HG02885 (cell line): ENCODE measurements around the gene TRRAP.
A peak's percentile ranks its signal among the peaks of the same experiment; 100 is the strongest.

Experiments
- ATAC-seq: cut with Tn5 transposase; IDR thresholded peaks from one replicate; pipeline ENCODE4 v1.9.1; 2021; ENCODE audit warnings: mild to moderate bottlenecking; ENCODE audit not compliant: unreplicated experiment, poor library complexity

The TRRAP gene

GRCh38 chr7:98887038-98887437, 8.7 kb downstream of the TRRAP start:
- ATAC-seq: no peak

- ATAC-seq: no peak
These were observed 14.3 kb downstream of the TRRAP start for GRCh38 chr7:98892609-98893008.

GRCh38 chr7:98899816-98900215, 21.5 kb downstream of the TRRAP start:
- no peak for ATAC-seq

DNA sequence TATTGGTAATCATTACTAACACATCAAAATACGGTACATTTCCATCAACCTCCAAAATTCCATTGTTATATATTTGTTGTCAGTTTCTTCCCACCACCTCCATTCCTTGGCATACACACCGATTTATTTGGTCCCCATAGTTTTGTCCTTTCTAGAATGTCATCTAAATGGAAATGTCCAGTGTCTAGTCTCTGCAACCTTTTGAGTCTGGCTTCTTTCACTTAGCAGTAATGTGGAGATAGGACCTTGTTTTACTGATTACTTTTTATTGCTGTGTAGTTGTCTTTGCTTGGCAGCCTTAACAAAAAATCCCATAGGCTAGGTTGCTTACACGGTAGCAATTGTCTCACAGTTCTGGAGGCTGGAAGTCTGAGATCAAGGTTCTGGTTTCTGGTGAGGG, 22.5 kb downstream of the TRRAP start:
- ATAC-seq: no peak

- ATAC-seq: no peak
These were observed 24.2 kb downstream of the TRRAP start for GRCh38 chr7:98902523-98902922.

- no peak for ATAC-seq
These were observed 24.9 kb downstream of the TRRAP start for GRCh38 chr7:98903246-98903645.

DNA sequence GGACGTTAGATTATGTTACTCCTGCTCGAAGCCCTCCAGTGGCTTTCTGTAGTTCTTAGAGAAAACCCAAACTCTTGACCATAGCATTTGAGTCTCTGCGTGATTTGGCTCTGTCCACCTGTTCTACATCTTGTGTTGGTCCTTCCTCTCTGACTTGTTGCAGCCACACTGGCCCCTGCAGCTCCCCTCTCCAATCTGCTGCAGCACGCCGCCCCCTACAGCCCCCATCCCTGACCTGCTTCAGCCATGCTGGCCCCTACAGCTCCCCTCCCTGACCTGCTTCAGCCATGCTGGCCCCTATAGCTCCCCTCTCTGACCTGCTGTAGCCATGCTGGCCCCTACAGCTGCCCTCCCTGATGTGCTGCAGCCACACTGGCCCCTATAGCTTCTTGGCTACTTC, 29.2 kb downstream of the TRRAP start:
- ATAC-seq: no peak

DNA sequence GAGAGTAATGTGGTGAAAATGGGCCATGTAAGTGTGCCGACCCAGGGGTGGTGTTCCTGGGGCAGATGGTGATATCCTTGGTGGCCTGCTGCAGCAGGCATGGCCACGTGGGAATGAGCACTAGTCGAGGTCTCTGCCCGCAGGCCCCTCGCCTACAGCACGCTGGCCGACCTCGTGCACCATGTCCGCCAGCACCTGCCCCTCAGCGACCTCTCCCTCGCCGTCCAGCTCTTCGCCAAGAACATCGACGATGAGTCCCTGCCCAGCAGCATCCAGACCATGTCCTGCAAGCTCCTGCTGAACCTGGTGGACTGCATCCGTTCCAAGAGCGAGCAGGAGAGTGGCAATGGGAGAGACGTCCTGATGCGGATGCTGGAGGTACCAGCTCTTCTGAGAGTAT, 30.3 kb downstream of the TRRAP start:
- ATAC-seq: no peak

DNA sequence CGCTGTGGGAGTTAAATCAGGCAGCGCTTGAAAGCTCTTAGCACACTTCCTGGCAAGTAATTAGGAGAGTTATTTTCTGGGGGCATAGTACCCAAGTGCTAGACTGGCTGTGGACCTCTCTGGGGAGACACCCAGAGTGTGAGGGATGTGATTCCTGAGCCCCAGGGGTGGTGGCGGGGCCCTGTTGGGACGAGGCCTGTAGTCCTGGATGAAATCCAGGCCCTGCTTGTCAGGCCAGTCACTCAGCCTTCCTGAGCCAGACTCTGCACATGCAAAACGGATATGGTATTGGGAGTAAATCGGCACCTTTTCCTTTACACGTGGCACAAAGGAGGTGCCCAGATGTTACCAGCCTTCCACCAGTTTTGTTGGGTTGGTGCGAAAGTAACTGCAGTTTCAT, 31.2 kb downstream of the TRRAP start:
- no peak for ATAC-seq

DNA sequence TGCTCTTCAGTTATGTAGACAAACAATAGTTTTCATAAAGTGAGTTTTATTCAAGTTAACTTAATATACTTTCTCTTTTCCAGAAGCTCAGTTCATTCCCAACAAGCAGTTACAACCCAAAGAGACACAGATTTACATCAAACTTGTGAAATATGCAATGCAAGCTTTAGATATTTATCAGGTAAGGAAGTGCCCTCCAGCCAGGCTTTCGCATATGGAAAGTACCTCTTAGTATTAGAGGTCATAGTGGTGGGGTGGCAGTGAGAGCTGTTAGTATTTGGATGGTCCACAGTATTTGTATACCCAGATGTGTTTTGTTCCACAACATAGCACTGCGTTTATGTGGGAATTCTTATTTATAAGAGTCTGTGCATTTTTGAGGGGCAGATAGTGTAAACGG, 32.1 kb downstream of the TRRAP start:
- no peak for ATAC-seq

DNA sequence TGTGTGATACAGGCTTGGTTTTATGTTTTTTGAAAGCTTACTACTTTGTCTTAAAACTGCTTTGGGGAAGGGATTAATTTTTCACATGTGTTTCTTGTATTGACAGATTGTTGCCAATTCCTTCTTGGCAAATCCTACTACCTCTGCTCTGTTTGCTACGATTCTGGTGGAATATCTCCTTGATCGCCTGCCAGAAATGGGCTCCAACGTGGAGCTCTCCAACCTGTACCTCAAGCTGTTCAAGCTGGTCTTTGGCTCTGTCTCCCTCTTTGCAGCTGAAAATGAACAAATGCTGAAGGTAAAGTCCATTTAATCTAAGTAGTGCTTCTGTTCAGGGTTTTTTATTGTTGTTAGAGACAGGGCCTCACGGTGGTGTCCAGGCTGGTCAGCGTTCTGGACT, 33.6 kb downstream of the TRRAP start:
- ATAC-seq: no peak

DNA sequence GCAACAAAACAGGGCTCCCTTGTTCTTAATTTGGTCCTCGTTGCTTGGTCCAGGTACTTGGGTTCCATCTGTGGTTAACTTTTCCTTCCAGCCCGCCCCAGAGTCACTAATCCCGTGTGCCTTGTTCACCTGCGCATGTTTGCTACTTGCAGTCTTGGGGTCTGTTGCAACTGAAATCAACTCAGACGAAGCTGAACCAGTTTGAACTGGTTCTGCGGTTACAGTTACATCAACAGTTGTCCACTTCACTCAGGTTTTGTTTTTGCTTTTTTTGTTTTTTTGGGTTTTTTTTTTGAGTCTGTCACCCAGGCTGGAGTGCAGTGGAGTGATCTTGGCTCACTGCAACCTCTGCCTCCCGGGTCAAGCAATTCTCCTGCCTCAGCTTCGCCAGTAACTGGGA, 34.7 kb downstream of the TRRAP start:
- ATAC-seq: no peak

DNA sequence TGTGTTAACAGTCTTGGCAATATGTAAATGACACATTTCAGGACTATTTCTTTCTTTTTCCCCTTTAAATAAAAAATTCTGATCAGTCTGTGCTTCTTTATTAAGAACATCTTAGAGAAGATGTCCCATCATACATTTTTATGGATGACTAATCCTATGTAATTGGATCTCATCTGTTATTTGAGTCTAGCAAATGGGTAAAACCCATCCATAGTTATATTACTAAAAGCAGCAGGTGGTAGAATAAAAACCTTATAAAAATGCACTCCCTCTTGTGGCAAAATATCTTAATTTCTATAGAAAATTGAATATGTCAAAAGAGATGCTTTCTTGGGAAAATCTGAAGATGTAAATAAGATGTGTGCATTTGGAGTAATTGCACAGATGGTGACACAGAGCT, 35.3 kb downstream of the TRRAP start:
- no peak for ATAC-seq

DNA sequence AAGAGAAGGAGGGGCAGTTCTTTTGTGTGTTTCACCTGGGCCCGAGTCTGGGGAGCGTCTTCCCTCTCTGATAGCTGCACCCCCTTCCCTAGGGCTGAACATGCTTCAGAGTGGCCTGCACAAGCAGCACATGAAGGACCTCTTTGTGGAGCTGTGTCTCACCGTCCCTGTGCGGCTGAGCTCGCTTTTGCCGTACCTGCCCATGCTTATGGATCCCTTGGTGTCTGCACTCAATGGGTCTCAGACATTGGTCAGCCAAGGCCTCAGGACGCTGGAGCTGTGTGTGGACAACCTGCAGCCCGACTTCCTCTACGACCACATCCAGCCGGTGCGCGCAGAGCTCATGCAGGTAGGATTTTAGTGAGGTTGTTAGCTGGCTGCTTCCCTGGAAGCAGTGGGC, 39.0 kb downstream of the TRRAP start:
- no peak for ATAC-seq

- no peak for ATAC-seq
These were observed 43.5 kb downstream of the TRRAP start for GRCh38 chr7:98921608-98922372.

DNA sequence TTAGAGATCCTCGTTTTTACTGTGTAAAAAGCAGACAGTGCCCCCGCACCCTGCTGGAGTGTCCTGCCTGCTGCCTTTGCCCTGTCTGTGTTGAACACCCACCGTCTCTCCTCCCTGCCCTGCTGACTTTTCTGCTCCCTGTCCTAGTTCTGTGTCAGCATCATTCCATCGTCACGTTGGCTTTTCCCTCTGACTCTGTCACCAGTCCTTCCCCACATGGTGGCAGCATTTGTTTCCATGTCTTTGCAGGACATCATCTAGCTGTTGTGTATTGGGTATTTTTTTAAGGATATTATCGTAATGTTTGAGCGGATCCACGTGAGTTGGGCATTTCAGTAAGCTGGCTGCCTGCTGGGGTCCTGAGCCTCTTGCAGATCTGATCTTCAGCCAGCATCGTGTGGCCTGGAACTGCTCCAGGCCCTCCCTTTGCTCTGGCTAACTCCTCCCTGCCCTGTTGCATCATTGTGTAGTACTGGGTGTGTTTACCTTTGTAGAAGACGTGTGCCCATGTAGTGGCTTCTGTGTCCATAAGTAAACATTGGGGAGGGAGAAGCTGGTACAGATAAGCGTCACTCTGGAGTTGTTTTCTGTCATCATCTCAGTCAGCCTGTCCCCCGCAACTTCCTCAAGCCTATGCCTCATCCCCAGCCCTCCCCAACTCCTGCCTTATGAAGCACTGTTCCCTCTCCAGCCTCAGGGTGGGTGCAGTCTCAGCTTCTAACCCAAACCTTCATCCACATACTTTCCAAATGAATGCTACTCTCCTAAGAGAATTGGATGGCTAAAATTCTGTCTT, 44.3 kb downstream of the TRRAP start:
- ATAC-seq: no peak

GRCh38 chr7:98923512-98923911, 45.2 kb downstream of the TRRAP start:
- no peak for ATAC-seq

GRCh38 chr7:98927125-98927524, 48.8 kb downstream of the TRRAP start:
- no peak for ATAC-seq

DNA sequence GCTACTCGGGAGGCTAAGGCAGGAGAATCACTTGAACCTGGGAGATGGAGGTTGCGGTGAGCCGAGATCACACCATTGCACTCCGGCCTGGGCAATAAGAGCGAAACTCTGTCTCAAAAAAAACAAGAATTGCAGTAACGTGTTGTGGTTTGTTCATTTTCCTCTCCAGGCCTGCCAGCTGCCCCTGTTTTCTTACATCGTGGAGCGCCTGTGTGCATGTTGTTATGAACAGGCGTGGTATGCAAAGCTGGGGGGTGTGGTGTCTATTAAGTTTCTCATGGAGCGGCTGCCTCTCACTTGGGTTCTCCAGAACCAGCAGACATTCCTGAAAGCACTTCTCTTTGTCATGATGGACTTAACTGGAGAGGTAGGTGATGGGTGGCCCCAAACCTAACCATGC, 52.1 kb downstream of the TRRAP start:
- ATAC-seq: peak; percentile 31

DNA sequence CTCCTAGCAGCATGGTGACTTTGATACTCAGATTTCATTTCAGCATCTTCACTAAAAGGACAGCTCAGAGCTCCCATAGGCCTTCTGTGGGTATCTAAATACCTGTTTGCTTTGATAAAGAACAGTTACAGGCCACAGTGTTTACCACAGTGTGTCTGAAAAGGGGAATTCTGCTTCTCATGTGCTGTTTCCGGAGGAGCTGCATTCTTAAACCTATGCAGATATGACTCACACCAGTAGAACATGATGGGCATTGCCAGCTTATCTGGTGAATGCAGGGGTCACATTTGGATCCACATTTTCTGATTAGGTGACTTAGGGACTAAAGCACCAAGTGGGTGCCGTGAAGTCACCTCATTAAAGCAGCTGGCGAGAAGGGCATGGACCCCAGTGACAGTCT, 52.6 kb downstream of the TRRAP start:
- ATAC-seq: peak; percentile 78

- no peak for ATAC-seq
These were observed 55.0 kb downstream of the TRRAP start for GRCh38 chr7:98933321-98933720.

- ATAC-seq: no peak
These were observed 55.9 kb downstream of the TRRAP start for GRCh38 chr7:98934267-98934666.
